HG03432 (cell line): ENCODE results near the gene TOPORS.
A peak's percentile ranks its signal among the peaks of the same experiment; 100 is the strongest.
"Not testable (repeated sequence)": the region's sequence is repeated elsewhere in the genome, so short reads cannot be mapped to it uniquely, and the experiment has no call there.

ENCODE experiments used
- ATAC-seq: cut with Tn5 transposase; IDR thresholded peaks from one replicate; pipeline ENCODE4 v1.9.1; 2021; ENCODE audit warnings: mild to moderate bottlenecking, moderate library complexity; ENCODE audit not compliant: unreplicated experiment

Gene TOPORS

GRCh38 chr9:32570262-32570661, 17.9 kb upstream of the TOPORS start:
- no peak for ATAC-seq

- ATAC-seq = no peak
Measured at GRCh38 chr9:32566770-32567169, 14.4 kb upstream of the TOPORS start.

GRCh38 chr9:32565967-32566366, 13.6 kb upstream of the TOPORS start:
- ATAC-seq = no peak

- ATAC-seq = no peak
Measured at GRCh38 chr9:32558408-32558934, 6.1 kb upstream of the TOPORS start.

- ATAC-seq = no peak
Measured at GRCh38 chr9:32554591-32554990, 2.2 kb upstream of the TOPORS start.

GRCh38 chr9:32554107-32554506, 1.7 kb upstream of the TOPORS start:
- ATAC-seq = no peak

- ATAC-seq = peak; percentile 1
Measured at GRCh38 chr9:32551276-32552051, 922 bp downstream of the TOPORS start.

GRCh38 chr9:32550562-32551275, 1.7 kb downstream of the TOPORS start:
- peak; percentile 71 for ATAC-seq

GRCh38 chr9:32550150-32550561, 2.2 kb downstream of the TOPORS start:
- ATAC-seq = no peak

GRCh38 chr9:32548213-32548612, 4.2 kb downstream of the TOPORS start:
- not testable (repeated sequence) for ATAC-seq

- ATAC-seq = no peak
Measured at GRCh38 chr9:32545884-32546283, 6.5 kb downstream of the TOPORS start.

- no peak for ATAC-seq
Measured at GRCh38 chr9:32543047-32543446, 9.3 kb downstream of the TOPORS start.

GRCh38 chr9:32533816-32534215, 18.6 kb downstream of the TOPORS start:
- ATAC-seq = no peak

- ATAC-seq = no peak
Measured at GRCh38 chr9:32533336-32533735, 19.1 kb downstream of the TOPORS start.

- ATAC-seq = no peak
Measured at GRCh38 chr9:32526707-32527048, 25.7 kb downstream of the TOPORS start.

- ATAC-seq = peak; percentile 80
Measured at GRCh38 chr9:32526041-32526706, 26.2 kb downstream of the TOPORS start, which contains the start of gene RIGI. RIGI (minus strand) TSS chr9:32526196; CDS start chr9:32526166, 30 bp downstream.

- ATAC-seq = no peak
Measured at GRCh38 chr9:32525709-32526030, 26.7 kb downstream of the TOPORS start.

GRCh38 chr9:32524892-32525708, 27.3 kb downstream of the TOPORS start:
- ATAC-seq = peak; percentile 35

- not testable (repeated sequence) for ATAC-seq
Measured at GRCh38 chr9:32524558-32524891, 27.9 kb downstream of the TOPORS start.

GRCh38 chr9:32523910-32524309, 28.5 kb downstream of the TOPORS start:
- no peak for ATAC-seq

- ATAC-seq = no peak
Measured at GRCh38 chr9:32518276-32518675, 34.1 kb downstream of the TOPORS start.
